Colonic mucosa (tissue), 4 donors: ENCODE data around the gene TFDP1. TPM values are rescaled to one million over a fixed set of nuclear protein-coding genes. Genes with fewer than 3 reads are reported as not detected.

Source experiments
- DNase-seq: peaks from one replicate; pipeline ENCODE4 v3.0.0-alpha.2; 2020
- H3K27ac ChIP-seq: fragments of 200-600 bp; one replicate; pipeline ENCODE4 v1.8.0; 2021
- H3K27me3 ChIP-seq: fragments of 200-600 bp; one replicate; pipeline ENCODE4 v1.8.0; 2021
- H3K36me3 ChIP-seq: fragments of 200-600 bp; one replicate; pipeline ENCODE4 v1.8.0; 2021
- H3K4me1 ChIP-seq: fragments of 200-600 bp; one replicate; pipeline ENCODE4 v1.8.0; 2021; ENCODE audit warnings: mild to moderate bottlenecking
- H3K4me3 ChIP-seq: fragments of 200-600 bp; one replicate; pipeline ENCODE4 v1.8.0; 2021
- H3K9ac ChIP-seq, 2 donors: one replicate each; pipeline ENCODE4 v1.7.0; 2013; ENCODE audit warnings: control low read depth in 2 of 2, low read depth in 2 of 2, low read length in 2 of 2
- H3K9me3 ChIP-seq: fragments of 200-600 bp; one replicate; pipeline ENCODE4 v1.8.0; 2021
- intact Hi-C: fragments of 100-400 bp; cut with DNase I; formaldehyde crosslinking; loops from one replicate; pipeline ENCODE4 v1.14.1; 2022
- total RNA-seq, 2 donors: library from RNA; stranded (reverse); fragmentation: NEBNext Ultra II Directional in 1 of 2; extraction: Animal tissue kit (Norgen Biotek cat#: 25700) in 1 of 2; gene quantifications; one replicate each; pipeline ENCODE4 v1.2.1, GENCODE V29; 2021
- TF ChIP-seq, protein P1 (sequence below): fragments of 200-600 bp; IDR thresholded peaks from one replicate; pipeline ENCODE4 v1.8.0; 2022; ENCODE audit warnings: antibody characterized with exemption, mild to moderate bottlenecking
- donor health status: healthy.
- donor health status: DM: no; HTN: no; CAD: no.
- donor health status: DM: no; HTN: no; CAD: no.

TFDP1 gene
- total RNA-seq, 2 donors from 2014 or later, result 60.3 to 112 TPM

- TF ChIP-seq, protein P1, sequence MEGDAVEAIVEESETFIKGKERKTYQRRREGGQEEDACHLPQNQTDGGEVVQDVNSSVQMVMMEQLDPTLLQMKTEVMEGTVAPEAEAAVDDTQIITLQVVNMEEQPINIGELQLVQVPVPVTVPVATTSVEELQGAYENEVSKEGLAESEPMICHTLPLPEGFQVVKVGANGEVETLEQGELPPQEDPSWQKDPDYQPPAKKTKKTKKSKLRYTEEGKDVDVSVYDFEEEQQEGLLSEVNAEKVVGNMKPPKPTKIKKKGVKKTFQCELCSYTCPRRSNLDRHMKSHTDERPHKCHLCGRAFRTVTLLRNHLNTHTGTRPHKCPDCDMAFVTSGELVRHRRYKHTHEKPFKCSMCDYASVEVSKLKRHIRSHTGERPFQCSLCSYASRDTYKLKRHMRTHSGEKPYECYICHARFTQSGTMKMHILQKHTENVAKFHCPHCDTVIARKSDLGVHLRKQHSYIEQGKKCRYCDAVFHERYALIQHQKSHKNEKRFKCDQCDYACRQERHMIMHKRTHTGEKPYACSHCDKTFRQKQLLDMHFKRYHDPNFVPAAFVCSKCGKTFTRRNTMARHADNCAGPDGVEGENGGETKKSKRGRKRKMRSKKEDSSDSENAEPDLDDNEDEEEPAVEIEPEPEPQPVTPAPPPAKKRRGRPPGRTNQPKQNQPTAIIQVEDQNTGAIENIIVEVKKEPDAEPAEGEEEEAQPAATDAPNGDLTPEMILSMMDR, result no peak
- Histone ChIP-seq H3K36me3 (no peaks in the 10 kb centered on the region), H3K27me3 (no peaks in the 10 kb centered on the region), H3K9ac (no peak overlapping the region), H3K27ac (no peak overlapping the region), H3K4me3 (no peak overlapping the region), H3K4me1 (no peaks in the 10 kb centered on the region), H3K9me3 (no peaks in the 10 kb centered on the region)
- intact Hi-C loops, result no loop called here
- no peak for DNase-seq
These were observed 77.0 kb downstream of the TFDP1 start for GRCh38 chr13:113661509-113661908.

DNA sequence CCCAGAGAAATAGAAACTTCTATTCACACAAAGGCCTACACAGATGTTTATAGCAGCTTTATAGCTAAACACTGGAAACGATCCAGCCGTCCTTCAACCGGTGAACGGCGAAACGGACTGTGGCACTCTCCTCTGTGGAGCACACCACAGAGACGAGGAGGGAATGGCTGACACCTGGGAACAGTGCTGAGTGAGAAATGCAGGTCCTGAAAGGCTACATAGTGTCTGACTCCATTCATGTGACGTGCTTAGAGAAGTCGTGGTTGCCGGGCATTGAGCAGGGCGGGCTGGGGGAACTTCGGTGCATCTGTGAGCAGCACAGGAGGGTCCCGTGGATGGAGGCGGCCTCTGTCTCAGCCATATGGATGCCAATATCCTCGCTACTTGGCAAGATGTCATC is 79.4 kb downstream of the TFDP1 start:
- TF ChIP-seq, protein P1, result no peak
- no peaks in the 10 kb centered on the region for H3K4me1 ChIP-seq
- H3K4me3 ChIP-seq, result no peak overlapping the region
- no peaks in the 10 kb centered on the region for H3K9me3 ChIP-seq
- no peaks in the 10 kb centered on the region for H3K27me3 ChIP-seq
- no peak overlapping the region for H3K9ac ChIP-seq
- peak; percentile 41 for DNase-seq
- intact Hi-C loops, result no loop called here
- H3K36me3 ChIP-seq, result no peaks in the 10 kb centered on the region
- H3K27ac ChIP-seq, result no peak overlapping the region

DNA sequence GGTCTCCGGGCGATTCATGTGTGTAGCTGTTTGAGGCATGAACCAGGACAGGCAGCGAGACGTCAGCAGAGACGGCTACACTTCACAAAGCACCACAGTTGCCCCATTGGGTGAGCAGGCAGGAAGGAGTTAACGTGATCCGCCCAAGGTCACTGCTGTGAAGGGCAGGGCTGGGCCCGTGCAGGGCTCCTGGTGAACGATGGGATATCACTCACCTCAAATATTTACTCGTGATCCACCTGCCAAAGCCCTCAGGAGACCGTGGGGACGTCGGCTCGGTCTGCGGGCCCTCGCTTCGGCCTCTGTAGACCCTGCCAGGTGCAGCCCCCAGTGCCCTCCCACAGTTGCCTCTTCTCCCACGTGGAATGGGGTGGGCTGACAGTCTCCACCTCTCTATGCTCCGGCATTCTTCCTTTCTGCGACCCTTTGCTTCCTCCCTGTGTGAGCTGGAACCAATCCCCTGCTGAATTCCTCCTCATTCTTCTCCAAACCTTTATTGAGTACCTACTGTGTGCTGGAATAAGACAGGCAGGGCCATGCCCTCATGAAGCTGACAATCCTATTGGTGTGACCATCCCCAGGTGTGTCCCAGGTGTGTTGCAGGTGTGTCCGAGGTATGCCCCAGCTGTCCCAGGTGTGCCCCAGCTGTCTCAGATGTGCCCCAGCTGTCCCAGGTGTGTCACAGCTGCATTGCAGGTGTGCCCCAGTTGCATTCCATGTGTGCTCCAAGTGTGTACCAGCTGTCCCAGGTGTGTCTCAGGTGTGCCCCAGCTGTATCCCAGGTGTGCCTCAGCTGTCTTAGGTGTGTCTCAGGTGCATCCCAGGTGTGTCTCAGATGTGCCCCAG is 80.4 kb downstream of the TFDP1 start:
- Histone ChIP-seq H3K4me1 (no peaks in the 10 kb centered on the region), H3K27ac (no peak overlapping the region), H3K27me3 (no peaks in the 10 kb centered on the region), H3K9ac (no peak overlapping the region), H3K36me3 (no peaks in the 10 kb centered on the region), H3K4me3 (no peak overlapping the region), H3K9me3 (no peaks in the 10 kb centered on the region)
- no peak for DNase-seq
- TF ChIP-seq, protein P1, result no peak
- intact Hi-C loops, result no loop called here

GRCh38 chr13:113665597-113666328 is 81.2 kb downstream of the TFDP1 start:
- intact Hi-C loops, result no loop called here
- no peak for DNase-seq
- Histone ChIP-seq H3K9me3 (no peaks in the 10 kb centered on the region), H3K4me1 (no peaks in the 10 kb centered on the region), H3K27me3 (no peaks in the 10 kb centered on the region), H3K36me3 (no peaks in the 10 kb centered on the region), H3K27ac (no peak overlapping the region), H3K9ac (no peak overlapping the region), H3K4me3 (no peak overlapping the region)
- TF ChIP-seq, protein P1, result no peak

DNA sequence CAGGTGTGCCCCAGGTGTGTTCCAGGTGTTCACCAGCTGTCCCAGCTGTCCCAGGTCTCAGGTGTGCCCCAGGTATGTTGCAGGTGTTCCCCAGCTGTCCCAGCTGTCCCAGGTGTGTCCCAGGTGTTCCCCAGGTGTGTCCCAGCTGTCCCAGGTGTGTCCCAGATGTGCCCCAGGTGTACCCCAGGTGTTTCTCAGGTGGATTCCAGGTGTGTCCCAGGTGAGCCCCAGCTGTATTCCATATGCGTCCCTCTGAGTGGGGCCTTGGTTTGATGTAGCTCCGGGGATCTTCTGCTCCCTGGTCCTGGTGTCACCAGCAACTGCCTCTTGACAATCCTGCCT is 81.7 kb downstream of the TFDP1 start:
- H3K9me3 ChIP-seq, result no peaks in the 10 kb centered on the region
- no peak for DNase-seq
- TF ChIP-seq, protein P1, result no peak
- intact Hi-C loops, result no loop called here
- no peaks in the 10 kb centered on the region for H3K4me1 ChIP-seq
- H3K4me3 ChIP-seq, result no peak overlapping the region
- H3K27me3 ChIP-seq, result no peaks in the 10 kb centered on the region
- H3K36me3 ChIP-seq, result no peaks in the 10 kb centered on the region
- H3K27ac ChIP-seq, result no peak overlapping the region
- no peak overlapping the region for H3K9ac ChIP-seq
